ENCODE data around the gene IFNAR1. TPM values are rescaled to one million over a fixed set of nuclear protein-coding genes. Genes with fewer than 3 reads are reported as not detected.

Gene IFNAR1
- total RNA-seq, 1 experiment from 2014 or later: 14.2 TPM

DNA sequence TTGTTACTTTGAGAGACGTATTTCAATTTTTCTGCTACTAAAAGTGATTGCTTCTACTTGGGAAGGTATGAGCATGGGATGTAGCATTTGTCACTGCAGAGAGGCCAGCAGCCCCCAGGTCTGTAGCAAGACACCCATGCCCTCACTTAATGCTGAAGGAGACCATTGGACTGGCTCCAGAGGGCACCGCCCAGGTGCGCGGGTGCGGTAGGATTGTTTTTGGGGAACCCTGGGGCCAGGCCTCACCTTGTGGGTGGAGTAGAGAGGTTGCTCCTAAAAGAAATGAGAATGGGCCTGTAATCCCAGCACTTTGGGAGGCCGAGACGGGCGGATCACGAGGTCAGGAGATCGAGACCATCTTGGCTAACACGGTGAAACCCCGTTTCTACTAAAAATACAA lies 47.8 kb downstream of the IFNAR1 start:
- H3K56ac ChIP-seq (ENCODE audit: insufficient read length, low read depth, low read length): no peak overlapping the region
- TF ChIP-seq CTCF (conservative IDR thresholded peaks at IDR 0.05): no peak
- Mint-ChIP-seq H3K9me3 (peaks cover 15 to 22% of the 10 kb centered on the region in 2 experiments), H3K27me3 (ENCODE audit: low read depth) (peaks cover 3% of the 10 kb centered on the region), H3K27ac (peak overlapping the region in 1 of 3 experiments; percentile 15; a peak in 1 of 7 replicates), H3K4me1 (0 out of 4 replicates have a peak, but pooled peaks cover 0 to 5% of the 10 kb centered on the region in 2 experiments), H3K36me3 (ENCODE audit: insufficient read depth in 1 of 3, low read depth in 3 of 3) (peaks cover 9 to 17% (median 16%) of the 10 kb centered on the region in 3 experiments), H3K4me3 (no peak overlapping the region)
- no peak for DNase-seq
- H2BK15ac ChIP-seq (ENCODE audit: low read depth, low read length): no peak overlapping the region
- H2BK20ac ChIP-seq (ENCODE audit: low read depth, low read length, poor library complexity, severe bottlenecking): no peak overlapping the region
- H4K8ac ChIP-seq (replicated peaks; ENCODE audit: insufficient read length, low read depth, low read length): no peak overlapping the region
- H2BK12ac ChIP-seq (ENCODE audit: insufficient read length, low read depth, low read length): no peak overlapping the region
- no peak overlapping the region for H3K14ac ChIP-seq (ENCODE audit: insufficient read depth, low read length)
- H2AFZ ChIP-seq (ENCODE audit: low read length): no peak overlapping the region
- H3K27ac ChIP-seq (ENCODE audit: insufficient read length, low read depth, low read length): no peak overlapping the region
- H3T11ph ChIP-seq (ENCODE audit: low read length): no peak overlapping the region
- H3K79me2 ChIP-seq (ENCODE audit: insufficient read depth, low read length): no peaks in the 10 kb centered on the region
- H2BK120ac ChIP-seq (ENCODE audit: low read depth, low read length, poor library complexity, severe bottlenecking): no peak overlapping the region
- no peak overlapping the region for H4K5ac ChIP-seq (ENCODE audit: insufficient read length, low read depth, low read length)
- no peak overlapping the region for H3K23ac ChIP-seq (ENCODE audit: insufficient read length, low read depth, low read length)
- H3K79me1 ChIP-seq (ENCODE audit: insufficient read depth, low read depth, low read length, poor library complexity, severe bottlenecking): no peaks in the 10 kb centered on the region
- H3K18ac ChIP-seq (ENCODE audit: insufficient read length, low read depth, low read length): no peak overlapping the region
- no peak overlapping the region for H2BK5ac ChIP-seq (ENCODE audit: insufficient read length, low read length)
- H3K4ac ChIP-seq (ENCODE audit: low read depth, low read length): no peak overlapping the region
- H3K4me2 ChIP-seq (ENCODE audit: insufficient read depth, insufficient read length, low read length): no peak overlapping the region
- no peaks in the 10 kb centered on the region for H4K20me1 ChIP-seq (ENCODE audit: control insufficient read depth, insufficient read depth, insufficient read length)
- no peak overlapping the region for H3K9ac ChIP-seq (ENCODE audit: extremely low read depth, insufficient read length, low read length)
- no peaks in the 10 kb centered on the region for H3K27me3 ChIP-seq (ENCODE audit: insufficient read depth, low read length)
- no peaks in the 10 kb centered on the region for H3K4me1 ChIP-seq (ENCODE audit: insufficient read depth, low read length)
- H3K9me3 ChIP-seq (ENCODE audit: control insufficient read depth, low read depth, low read length): peaks cover 4% of the 10 kb centered on the region
- H4K91ac ChIP-seq (ENCODE audit: insufficient read length, low read depth, low read length): no peak overlapping the region
- no peak overlapping the region for H2AK5ac ChIP-seq (ENCODE audit: insufficient read length, low read length)
- whole genome bisulfite sequencing (ENCODE audit: extremely low coverage, insufficient read length, low lambda C conversion rate): no CpG with 5 or more reads among the region's 12 CpGs
- H3K23me2 ChIP-seq (ENCODE audit: insufficient read length, low read depth, low read length, poor library complexity, severe bottlenecking): no peaks in the 10 kb centered on the region
